Iris pigment epithelial cell (primary cell): ENCODE data around the gene EFCAB13.
"Not testable (repeated sequence)": the region's sequence is repeated elsewhere in the genome, so short reads cannot be mapped to it uniquely, and the experiment has no call there.

Experiments used
- DNase-seq: peaks from one replicate; pipeline ENCODE4 v3.0.0-alpha.2; 2011; ENCODE audit warnings: low read depth

Gene EFCAB13

GRCh38 chr17:47425887-47426635, 102.3 kb downstream of the EFCAB13 start:
- DNase-seq = not testable (repeated sequence)

DNA sequence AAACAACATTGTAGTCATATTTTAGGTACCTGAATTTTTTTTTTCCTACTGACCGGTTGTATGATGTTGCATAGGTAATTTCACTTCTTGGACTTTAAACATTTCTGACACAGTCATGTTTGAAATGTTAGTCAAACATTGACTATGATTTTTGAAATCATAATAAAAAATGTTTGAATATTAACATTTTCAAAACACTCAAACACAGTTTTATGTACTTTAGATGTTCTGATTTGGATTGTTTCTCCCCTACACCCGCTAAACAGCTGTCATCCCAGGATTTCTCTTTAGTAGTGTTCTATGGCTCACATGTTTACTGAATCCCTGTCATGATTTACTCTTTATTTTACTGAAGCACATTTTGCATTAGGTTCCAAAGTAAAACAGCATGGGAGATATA, 104.2 kb downstream of the EFCAB13 start:
- no peak for DNase-seq

DNA sequence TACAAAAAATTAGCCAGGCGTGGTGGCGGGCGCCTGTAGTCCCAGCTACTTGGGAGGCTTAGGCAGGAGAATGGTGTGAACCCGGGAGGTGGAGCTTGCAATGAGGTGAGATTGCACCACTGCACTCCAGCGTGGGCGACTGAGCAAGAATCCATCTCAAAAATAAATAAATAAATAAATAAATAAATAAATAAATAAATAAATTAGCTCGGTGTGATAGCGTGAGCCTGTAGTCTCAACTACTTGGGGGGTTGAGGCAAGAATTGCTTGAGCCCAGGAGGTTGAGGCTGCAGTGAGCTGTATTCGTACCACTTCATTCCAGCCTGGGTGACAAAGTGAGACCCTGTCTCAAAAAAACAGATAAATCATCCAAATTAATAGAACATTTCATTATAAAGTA, 108.5 kb downstream of the EFCAB13 start:
- not testable (repeated sequence) for DNase-seq

GRCh38 chr17:47465165-47465564, 141.4 kb downstream of the EFCAB13 start:
- DNase-seq = no peak

GRCh38 chr17:47466976-47467375, 143.2 kb downstream of the EFCAB13 start:
- not testable (repeated sequence) for DNase-seq

GRCh38 chr17:47470836-47471235, 147.1 kb downstream of the EFCAB13 start:
- no peak for DNase-seq

DNA sequence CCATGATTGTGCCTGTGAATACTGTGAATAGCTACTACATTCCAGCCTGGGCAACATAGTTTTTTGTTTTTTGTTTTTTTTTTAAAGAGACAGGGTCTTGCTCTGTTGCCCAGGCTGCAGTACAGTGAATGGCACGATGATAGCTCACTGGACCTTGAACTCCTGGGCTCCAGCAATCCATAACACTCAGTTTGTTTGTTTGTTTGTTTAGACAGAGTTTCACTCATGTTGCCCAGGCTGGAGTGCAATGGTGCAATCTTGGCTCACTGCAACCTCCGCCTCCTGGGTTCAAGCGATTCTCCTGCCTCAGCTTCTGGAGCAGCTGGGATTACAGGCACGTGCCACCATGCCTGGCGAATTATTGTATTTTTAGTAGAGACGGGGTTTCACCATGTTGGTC, 148.3 kb downstream of the EFCAB13 start:
- not testable (repeated sequence) for DNase-seq
